A673 (cell line): ENCODE data around the gene CATSPERE. TPM values are rescaled to one million over a fixed set of nuclear protein-coding genes. Genes with fewer than 3 reads are reported as not detected.

Experiments used
- BruUV-seq: library from RNA; stranded (reverse); fragments of 400-500 nt; replicated peaks from 2 replicates; lab custom pipeline; 2021; lab: Mats Ljungman, UMichigan
- CTCF ChIA-PET: fragments of 300-600 bp; sonication (Branson Sonifier 250); formaldehyde crosslinking; loops from one replicate; lab custom pipeline; 2022; ENCODE audit warnings: antibody characterized with exemption; lab: Charles Lee
- POLR2A ChIA-PET: fragments of 300-600 bp; sonication (Branson Sonifier 250); formaldehyde crosslinking; loops from one replicate; lab custom pipeline; 2022; ENCODE audit warnings: antibody characterized with exemption; ENCODE audit not compliant: low non-redundant PET; lab: Charles Lee
- DNase-seq: peaks from one replicate; pipeline ENCODE4 v3.0.0-alpha.2; 2015; ENCODE audit warnings: low spot score
- H3K27ac ChIP-seq: fragments of 200-600 bp; sonication (generic); 2 replicates; pipeline ENCODE4 v1.5.1; 2016; ENCODE audit warnings: mixed run types, low read depth, mild to moderate bottlenecking, mixed read lengths, antibody characterized with exemption, low read length; ENCODE audit not compliant: poor library complexity, severe bottlenecking
- H3K27me3 ChIP-seq: fragments of 200-600 bp; sonication (generic); replicated peaks from 2 replicates; pipeline ENCODE4 v1.6.1; 2017; ENCODE audit warnings: mixed run types, low read depth, mild to moderate bottlenecking, mixed read lengths, antibody characterized with exemption, low read length; ENCODE audit not compliant: insufficient read depth, poor library complexity
- H3K36me3 ChIP-seq: fragments of 200-600 bp; sonication (generic); 2 replicates; pipeline ENCODE4 v1.6.1; 2016; ENCODE audit warnings: mixed run types, mild to moderate bottlenecking, mixed read lengths, antibody characterized with exemption, low read length; ENCODE audit not compliant: insufficient read depth, poor library complexity, severe bottlenecking
- H3K4me1 ChIP-seq: fragments of 200-600 bp; sonication (generic); 2 replicates; pipeline ENCODE4 v1.6.1; 2017; ENCODE audit warnings: mixed run types, mild to moderate bottlenecking, mixed read lengths, antibody characterized with exemption, low read length; ENCODE audit not compliant: insufficient read depth, poor library complexity, severe bottlenecking
- H3K4me3 ChIP-seq: fragments of 200-600 bp; sonication (generic); 2 replicates; pipeline ENCODE4 v1.5.1; 2016; ENCODE audit warnings: low read depth, mixed run types, mild to moderate bottlenecking, mixed read lengths, low read length; ENCODE audit not compliant: poor library complexity, severe bottlenecking
- H3K9me3 ChIP-seq: fragments of 200-600 bp; sonication (generic); 2 replicates; pipeline ENCODE4 v1.6.1; 2016; ENCODE audit warnings: mixed run types, low read depth, mild to moderate bottlenecking, mixed read lengths, antibody characterized with exemption, low read length; ENCODE audit not compliant: poor library complexity, severe bottlenecking
- CTCF ChIP-seq: fragments of 300-800, 200-600 bp; sonication (generic); conservative IDR thresholded peaks from 2 replicates; pipeline ENCODE4 v1.5.1; 2017; ENCODE audit warnings: low read depth, mild to moderate bottlenecking, antibody characterized with exemption, low read length, moderate library complexity, mixed read lengths
- EZH2 ChIP-seq: fragments of 200-600 bp; sonication (generic); IDR thresholded peaks from 2 replicates; pipeline ENCODE4 v1.6.1; 2017; ENCODE audit warnings: borderline replicate concordance, low read depth, mild to moderate bottlenecking, mixed read lengths, antibody characterized with exemption, low read length; ENCODE audit not compliant: poor library complexity, severe bottlenecking
- intact Hi-C: fragments of 100-400 bp; cut with micrococcal nuclease; formaldehyde crosslinking; loops from one replicate; pipeline ENCODE4 v1.10.0; 2022; ENCODE audit not compliant: unreplicated experiment
- total RNA-seq: library from RNA; stranded (reverse); gene quantifications from 2 replicates; pipeline ENCODE4 v1.2.3, GENCODE V29; 2021

The CATSPERE gene
- total RNA-seq, 1 experiment from 2014 or later: 0.45 TPM

- BruUV-seq: no TSS peak
- H3K4me1 ChIP-seq: no peaks in the 10 kb centered on the region
- ChIA-PET CTCF (no interaction called here), POLR2A (no interaction called here)
- no peaks in the 10 kb centered on the region for H3K9me3 ChIP-seq
- H3K27me3 ChIP-seq: peaks cover 20% of the 10 kb centered on the region
- no peak overlapping the region for H3K4me3 ChIP-seq
- no peak overlapping the region for H3K27ac ChIP-seq
- intact Hi-C loops: no loop called here
- DNase-seq: no peak
- no peaks in the 10 kb centered on the region for H3K36me3 ChIP-seq
- TF ChIP-seq CTCF: no peak
- TF ChIP-seq EZH2: no peak
These were observed 181.9 kb downstream of the CATSPERE start for GRCh38 chr1:244642988-244643387.

GRCh38 chr1:244645414-244645813 is 184.3 kb downstream of the CATSPERE start:
- ChIA-PET POLR2A (no interaction called here), CTCF (no interaction called here)
- TF ChIP-seq EZH2 (no peak), CTCF (no peak)
- peaks cover 13% of the 10 kb centered on the region for H3K27me3 ChIP-seq
- H3K9me3 ChIP-seq: no peaks in the 10 kb centered on the region
- no peaks in the 10 kb centered on the region for H3K4me1 ChIP-seq
- no TSS peak for BruUV-seq
- H3K27ac ChIP-seq: no peak overlapping the region
- intact Hi-C loops: no loop called here
- H3K4me3 ChIP-seq: no peak overlapping the region
- DNase-seq: no peak
- H3K36me3 ChIP-seq: no peaks in the 10 kb centered on the region

- no peaks in the 10 kb centered on the region for H3K9me3 ChIP-seq
- no peak for DNase-seq
- no peaks in the 10 kb centered on the region for H3K36me3 ChIP-seq
- H3K27ac ChIP-seq: no peak overlapping the region
- peaks cover 9% of the 10 kb centered on the region for H3K27me3 ChIP-seq
- POLR2A ChIA-PET: no interaction called here
- TF ChIP-seq EZH2: no peak
- TF ChIP-seq CTCF: no peak
- no peaks in the 10 kb centered on the region for H3K4me1 ChIP-seq
- CTCF ChIA-PET: no interaction called here
- intact Hi-C loops: no loop called here
- no TSS peak for BruUV-seq
- H3K4me3 ChIP-seq: no peak overlapping the region
These were observed 184.8 kb downstream of the CATSPERE start for GRCh38 chr1:244645890-244646289.
